ENCODE results near the gene CLP1.
"Not testable (repeated sequence)": the region's sequence is repeated elsewhere in the genome, so short reads cannot be mapped to it uniquely, and the experiment has no call there.

CLP1 gene

DNA sequence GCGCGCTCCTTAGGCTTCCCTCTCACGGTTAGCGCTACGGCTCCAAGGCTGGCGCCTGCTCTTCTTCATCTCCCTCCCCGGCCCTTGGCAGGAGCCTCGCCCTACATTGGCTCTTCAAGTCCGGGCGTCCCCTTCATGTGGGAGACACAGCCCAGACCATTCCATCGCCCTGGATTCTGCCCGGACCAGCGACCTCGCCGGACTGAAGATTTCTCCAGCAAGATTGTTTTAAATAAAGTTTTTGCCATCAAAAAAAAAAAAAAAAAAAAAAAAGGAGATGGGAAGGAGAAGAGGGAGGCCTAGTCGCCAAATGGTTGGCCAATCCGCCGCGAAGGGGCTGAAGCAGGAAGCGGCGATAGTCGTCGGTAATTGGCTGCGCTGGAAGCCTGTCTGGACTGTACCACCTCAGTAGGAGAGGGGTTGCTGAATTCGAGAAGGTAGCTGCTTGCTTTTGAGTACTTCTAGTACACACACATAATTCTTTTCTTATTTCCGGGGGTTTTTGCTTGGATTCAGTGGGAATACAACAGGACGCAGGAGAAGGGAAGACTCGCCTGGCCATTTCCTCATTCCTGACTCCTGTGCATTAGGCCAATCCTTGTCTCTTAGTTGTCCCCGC is 9.7 kb downstream of the CLP1 start:
- peak; percentile 91 for DNase-seq

GRCh38 chr11:57667736-57668433 is 10.3 kb downstream of the CLP1 start, which contains the start of gene ZDHHC5:
Gene ZDHHC5 (plus strand): TSS chr11:57668114. CDS start chr11:57673091, 4,977 bp downstream.
- peak; percentile 100 for DNase-seq

- no peak for DNase-seq
Observed at GRCh38 chr11:57668434-57668782, 10.8 kb downstream of the CLP1 start.

- DNase-seq = no peak
Observed at GRCh38 chr11:57674251-57674650, 16.7 kb downstream of the CLP1 start.

- DNase-seq = no peak
Observed at GRCh38 chr11:57675176-57675941, 17.8 kb downstream of the CLP1 start.

- DNase-seq = no peak
Observed at GRCh38 chr11:57679396-57679795, 21.8 kb downstream of the CLP1 start.

GRCh38 chr11:57680552-57680874 is 23.0 kb downstream of the CLP1 start:
- DNase-seq = no peak

DNA sequence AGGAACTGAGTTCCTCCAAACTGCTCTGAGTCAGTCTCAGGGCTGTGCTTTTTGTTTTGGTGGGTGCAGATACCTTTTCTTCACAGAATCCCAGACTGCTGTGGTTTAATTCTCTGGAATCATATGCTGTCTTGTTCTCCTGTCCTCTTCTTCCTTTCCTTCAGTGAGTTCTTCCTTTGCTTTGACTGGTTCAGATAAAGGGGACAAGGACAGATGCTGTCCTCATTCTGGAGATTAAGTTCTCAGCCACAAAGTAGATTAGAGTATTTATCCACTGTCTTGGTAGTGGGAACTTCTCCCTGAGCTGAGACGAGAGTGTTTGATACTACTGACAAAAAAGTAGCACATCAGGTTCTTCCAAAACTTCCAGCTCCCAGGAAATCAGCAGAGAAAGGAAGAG is 23.6 kb downstream of the CLP1 start:
- DNase-seq = no peak

DNA sequence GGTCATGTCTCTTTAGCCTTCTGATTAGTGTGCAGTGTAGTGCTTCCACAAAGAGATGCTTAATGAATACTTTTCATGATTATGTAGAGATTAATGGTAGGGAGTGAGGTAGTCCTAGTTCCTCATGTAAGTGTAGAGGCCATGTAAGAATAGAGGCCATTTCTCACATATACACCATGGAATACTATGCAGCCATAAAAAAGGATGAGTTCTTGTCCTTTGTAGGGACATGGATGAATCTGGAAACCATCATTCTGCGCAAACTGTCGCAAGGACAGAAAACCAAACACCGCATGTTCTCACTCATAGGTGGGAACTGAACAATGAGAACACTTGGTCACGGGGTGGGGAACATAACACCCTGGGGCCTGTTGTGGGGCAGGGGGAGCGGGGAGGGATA is 32.9 kb downstream of the CLP1 start:
- not testable (repeated sequence) for DNase-seq

DNA sequence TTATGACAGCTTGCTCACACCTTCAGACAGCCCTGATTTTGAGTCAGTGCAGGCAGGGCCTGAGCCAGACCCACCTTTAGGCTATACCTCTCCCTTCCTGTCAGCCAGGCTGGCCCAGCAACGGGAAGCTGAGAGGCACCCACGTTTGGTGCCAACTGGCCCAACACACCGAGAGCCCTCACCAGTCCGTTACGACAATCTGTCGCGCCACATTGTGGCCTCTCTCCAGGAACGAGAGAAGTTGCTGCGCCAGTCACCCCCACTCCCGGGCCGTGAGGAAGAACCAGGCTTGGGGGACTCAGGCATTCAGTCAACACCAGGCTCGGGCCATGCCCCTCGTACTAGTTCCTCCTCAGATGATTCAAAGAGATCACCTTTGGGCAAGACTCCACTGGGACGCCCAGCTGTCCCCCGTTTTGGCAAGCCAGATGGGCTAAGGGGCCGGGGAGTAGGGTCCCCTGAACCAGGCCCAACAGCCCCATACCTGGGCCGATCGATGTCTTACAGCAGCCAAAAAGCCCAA is 41.3 kb downstream of the CLP1 start:
- DNase-seq = no peak

DNA sequence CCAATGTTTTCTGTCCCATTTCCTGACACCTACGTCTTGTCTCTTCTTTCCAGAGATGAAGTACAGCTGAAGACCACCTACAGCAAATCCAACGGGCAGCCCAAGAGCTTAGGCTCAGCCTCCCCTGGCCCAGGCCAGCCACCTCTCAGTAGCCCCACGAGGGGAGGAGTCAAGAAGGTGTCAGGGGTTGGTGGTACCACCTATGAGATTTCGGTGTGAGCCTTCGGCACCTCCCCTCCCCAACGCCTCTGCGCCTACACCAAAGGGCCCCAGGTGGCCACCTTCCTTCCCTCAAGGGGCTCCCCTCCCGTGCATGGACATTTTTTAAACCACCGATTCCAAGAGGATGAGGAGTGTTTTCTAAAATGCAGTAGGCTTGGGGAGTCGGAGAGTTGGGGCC is 42.3 kb downstream of the CLP1 start:
- no peak for DNase-seq

DNA sequence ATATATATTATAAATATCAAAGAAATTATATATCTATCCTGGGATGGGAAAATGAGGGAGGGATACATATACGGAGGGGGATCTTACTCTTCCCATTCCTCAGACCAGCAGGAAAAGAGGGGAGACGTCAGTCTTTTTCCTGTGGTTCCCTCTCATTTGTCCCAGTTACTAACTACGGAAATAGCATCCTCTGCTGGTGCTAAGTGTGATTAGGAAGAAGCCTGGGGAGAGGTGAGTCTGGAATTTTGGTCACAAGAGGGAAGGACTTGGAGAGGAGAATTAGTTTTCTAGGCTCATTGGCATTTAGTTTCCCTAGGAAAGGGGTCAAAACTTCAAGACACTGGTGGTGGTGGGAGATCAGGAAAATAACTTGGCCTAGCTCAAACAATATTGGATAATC is 42.9 kb downstream of the CLP1 start:
- DNase-seq = no peak

DNA sequence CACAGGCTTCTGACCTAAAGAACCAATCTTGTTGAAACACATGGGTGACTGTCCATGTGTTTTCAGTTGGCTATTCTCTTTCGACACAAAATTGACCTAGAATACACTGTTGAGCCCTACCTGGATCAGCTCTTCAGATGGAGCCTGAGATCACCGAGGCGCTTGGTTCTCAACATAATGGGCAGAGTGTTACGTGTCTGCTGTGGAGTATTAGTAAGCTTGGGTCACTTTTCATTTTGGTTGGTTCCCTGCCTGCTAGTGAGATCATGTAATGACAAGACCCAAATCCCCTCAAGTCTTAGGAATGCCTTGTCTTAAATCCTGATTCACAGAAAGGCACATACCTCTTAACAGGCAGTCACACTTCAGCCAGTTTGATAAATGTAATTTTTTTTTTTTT is 45.8 kb downstream of the CLP1 start:
- no peak for DNase-seq

GRCh38 chr11:57704932-57705331 is 47.4 kb downstream of the CLP1 start:
- DNase-seq = no peak

DNA sequence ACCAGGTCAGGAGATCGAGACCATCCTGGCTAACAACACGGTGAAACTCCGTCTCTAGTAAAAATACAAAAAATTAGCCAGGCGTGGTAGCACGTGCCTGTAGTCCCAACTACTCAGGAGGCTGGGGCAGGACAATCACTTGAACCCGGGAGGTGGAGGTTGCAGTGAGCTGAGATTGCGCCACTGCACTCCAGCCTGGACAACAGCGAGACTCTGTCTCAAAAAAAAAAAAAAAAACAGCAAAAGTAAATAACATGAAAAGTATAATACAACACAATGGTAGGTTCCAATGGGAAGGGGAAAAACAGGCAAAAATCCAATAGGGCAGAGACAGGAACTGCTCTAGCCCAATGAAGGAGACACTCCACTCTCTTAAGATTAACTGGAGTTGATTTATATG is 47.9 kb downstream of the CLP1 start:
- DNase-seq = not testable (repeated sequence)

- DNase-seq = no peak
Observed at GRCh38 chr11:57709802-57710367, 52.3 kb downstream of the CLP1 start.
